PC-3 (cell line): ENCODE measurements around the gene CORO2B. TPM values are rescaled to one million over a fixed set of nuclear protein-coding genes. Genes with fewer than 3 reads are reported as not detected.

Experiments used
- ATAC-seq: fragments of 200-7000 bp; cut with Tn5 transposase; 2 replicates; pipeline ENCODE4 v1.9.1; 2020; ENCODE audit warnings: mild to moderate bottlenecking, moderate library complexity
- BruUV-seq: library from RNA; stranded (reverse); fragments of 400-500 nt; replicated peaks from 2 replicates; lab custom pipeline; 2021; lab: Mats Ljungman, UMichigan
- CTCF ChIA-PET: fragments of 300-600 bp; sonication (Branson Sonifier 250); formaldehyde crosslinking; loops from one replicate; lab custom pipeline; 2022; ENCODE audit warnings: antibody characterized with exemption; lab: Charles Lee
- POLR2A ChIA-PET: fragments of 300-600 bp; sonication (Branson Sonifier 250); formaldehyde crosslinking; loops from one replicate; lab custom pipeline; 2022; ENCODE audit warnings: antibody characterized with exemption; ENCODE audit not compliant: unreplicated experiment; lab: Charles Lee
- DNase-seq: peaks from one replicate; pipeline ENCODE4 v3.0.0-alpha.2; 2015
- H2AFZ ChIP-seq: fragments of 300-600 bp; sonication (generic); 2 replicates; pipeline ENCODE4 v1.6.0; 2016; ENCODE audit warnings: antibody characterized with exemption, low read length
- H3F3A ChIP-seq: fragments of 300-600 bp; sonication (generic); one replicate; pipeline ENCODE4 v1.6.0; 2017; ENCODE audit warnings: antibody characterized with exemption, low read length, control low read depth, mild to moderate bottlenecking; ENCODE audit not compliant: unreplicated experiment
- H3K27ac ChIP-seq: fragments of 300-600 bp; sonication (generic); 2 replicates; pipeline ENCODE4 v1.5.1; 2016; ENCODE audit warnings: mild to moderate bottlenecking, low read length
- H3K27me3 ChIP-seq: fragments of 300-600 bp; sonication (generic); 2 replicates; pipeline ENCODE4 v1.6.1; 2016; ENCODE audit warnings: low read length, mixed read lengths
- H3K36me3 ChIP-seq: fragments of 300-600 bp; sonication (generic); 2 replicates; pipeline ENCODE4 v1.6.1; 2016; ENCODE audit warnings: low read depth, mixed run types, low read length, mixed read lengths
- H3K4me1 ChIP-seq: fragments of 300-600 bp; sonication (generic); 2 replicates; pipeline ENCODE4 v1.5.1; 2016; ENCODE audit warnings: low read length; ENCODE audit not compliant: insufficient read depth
- H3K4me2 ChIP-seq: fragments of 300-600 bp; sonication (generic); 2 replicates; pipeline ENCODE4 v1.6.0; 2016; ENCODE audit warnings: low read length
- H3K4me3 ChIP-seq: fragments of 300-600 bp; sonication (generic); 2 replicates; pipeline ENCODE4 v1.5.1; 2016; ENCODE audit warnings: mild to moderate bottlenecking, low read length, mixed read lengths
- H3K79me2 ChIP-seq: fragments of 300-600 bp; sonication (generic); 2 replicates; pipeline ENCODE4 v1.6.1; 2017; ENCODE audit warnings: low read length, mixed read lengths
- H3K9ac ChIP-seq: fragments of 300-600 bp; sonication (generic); 2 replicates; pipeline ENCODE4 v1.6.0; 2016; ENCODE audit warnings: mild to moderate bottlenecking, low read length
- H3K9me2 ChIP-seq: fragments of 300-600 bp; sonication (generic); replicated peaks from 2 replicates; pipeline ENCODE4 v1.6.1; 2016; ENCODE audit warnings: mixed run types, low read length, mixed read lengths
- H3K9me3 ChIP-seq: fragments of 300-600 bp; sonication (generic); 2 replicates; pipeline ENCODE4 v1.6.1; 2016; ENCODE audit warnings: low read length, mixed read lengths
- H4K20me1 ChIP-seq: fragments of 300-600 bp; sonication (generic); 2 replicates; pipeline ENCODE4 v1.6.1; 2016; ENCODE audit warnings: low read length, mixed read lengths
- EZH2 ChIP-seq: fragments of 300-600 bp; sonication (generic); IDR thresholded peaks from one replicate; pipeline ENCODE4 v1.6.1; 2017; ENCODE audit warnings: antibody characterized with exemption, mild to moderate bottlenecking, low read length; ENCODE audit not compliant: unreplicated experiment
- EZH2phosphoT487 ChIP-seq: fragments of 300-600 bp; sonication (generic); IDR thresholded peaks from 2 replicates; pipeline ENCODE4 v1.6.1; 2018; ENCODE audit warnings: mild to moderate bottlenecking, antibody characterized with exemption, low read length, borderline replicate concordance
- intact Hi-C: fragments of 100-400 bp; cut with micrococcal nuclease; formaldehyde crosslinking; loops from 2 replicates; pipeline ENCODE4 v1.9.0; 2023
- total RNA-seq: library from RNA; depleted of rRNA; stranded (reverse); fragments of >200 nt; gene quantifications from 2 replicates; pipeline ENCODE4 v1.2.3, GENCODE V29; 2014
- TF ChIP-seq, protein P1 (sequence below): fragments of 300-600 bp; sonication (generic); conservative IDR thresholded peaks from 2 replicates; pipeline ENCODE4 v1.5.1; 2017; ENCODE audit warnings: antibody characterized with exemption, low read depth, mild to moderate bottlenecking, low read length

Gene CORO2B
- total RNA-seq, 1 experiment from 2014 or later, result 0.66 TPM

DNA sequence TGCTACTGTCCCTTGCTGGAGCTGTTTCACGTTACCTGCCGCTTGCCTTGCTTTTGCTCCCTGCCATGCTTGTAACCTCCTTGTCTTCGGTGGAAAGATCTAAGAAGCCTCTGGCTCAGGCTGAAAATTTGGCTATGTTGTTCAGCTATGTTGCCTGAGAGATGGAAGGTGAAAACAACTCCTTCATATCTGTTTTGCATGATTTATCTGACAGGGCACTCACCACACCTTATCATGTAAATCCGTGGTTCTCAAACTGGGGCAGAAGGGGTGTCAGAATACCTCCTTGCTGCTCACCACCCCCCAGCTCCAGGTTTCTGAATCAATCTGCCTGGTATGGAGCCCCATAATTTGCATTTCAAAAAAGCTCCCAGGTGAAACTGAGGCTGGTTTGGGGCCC, 6.5 kb upstream of the CORO2B start:
- CTCF ChIA-PET, result no interaction called here
- Histone ChIP-seq H3K27ac (no peak overlapping the region), H4K20me1 (no peaks in the 10 kb centered on the region), H3K4me3 (no peak overlapping the region), H3K79me2 (no peaks in the 10 kb centered on the region), H3K36me3 (no peaks in the 10 kb centered on the region), H3K4me2 (no peak overlapping the region), H3K4me1 (no peaks in the 10 kb centered on the region), H3K9me3 (no peaks in the 10 kb centered on the region), H3K9me2 (no peaks in the 10 kb centered on the region), H3K27me3 (0 out of 2 replicates have a peak, but pooled peaks cover 8% of the 10 kb centered on the region), H3F3A (no peaks in the 10 kb centered on the region), H3K9ac (no peak overlapping the region), H2AFZ (no peak overlapping the region)
- DNase-seq (no peak), ATAC-seq (no peak)
- intact Hi-C loops, result no loop called here
- POLR2A ChIA-PET, result no interaction called here
- no TSS peak for BruUV-seq
- TF ChIP-seq EZH2 (no peak), EZH2phosphoT487 (no peak)
- TF ChIP-seq, protein P1, sequence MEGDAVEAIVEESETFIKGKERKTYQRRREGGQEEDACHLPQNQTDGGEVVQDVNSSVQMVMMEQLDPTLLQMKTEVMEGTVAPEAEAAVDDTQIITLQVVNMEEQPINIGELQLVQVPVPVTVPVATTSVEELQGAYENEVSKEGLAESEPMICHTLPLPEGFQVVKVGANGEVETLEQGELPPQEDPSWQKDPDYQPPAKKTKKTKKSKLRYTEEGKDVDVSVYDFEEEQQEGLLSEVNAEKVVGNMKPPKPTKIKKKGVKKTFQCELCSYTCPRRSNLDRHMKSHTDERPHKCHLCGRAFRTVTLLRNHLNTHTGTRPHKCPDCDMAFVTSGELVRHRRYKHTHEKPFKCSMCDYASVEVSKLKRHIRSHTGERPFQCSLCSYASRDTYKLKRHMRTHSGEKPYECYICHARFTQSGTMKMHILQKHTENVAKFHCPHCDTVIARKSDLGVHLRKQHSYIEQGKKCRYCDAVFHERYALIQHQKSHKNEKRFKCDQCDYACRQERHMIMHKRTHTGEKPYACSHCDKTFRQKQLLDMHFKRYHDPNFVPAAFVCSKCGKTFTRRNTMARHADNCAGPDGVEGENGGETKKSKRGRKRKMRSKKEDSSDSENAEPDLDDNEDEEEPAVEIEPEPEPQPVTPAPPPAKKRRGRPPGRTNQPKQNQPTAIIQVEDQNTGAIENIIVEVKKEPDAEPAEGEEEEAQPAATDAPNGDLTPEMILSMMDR, result no peak

DNA sequence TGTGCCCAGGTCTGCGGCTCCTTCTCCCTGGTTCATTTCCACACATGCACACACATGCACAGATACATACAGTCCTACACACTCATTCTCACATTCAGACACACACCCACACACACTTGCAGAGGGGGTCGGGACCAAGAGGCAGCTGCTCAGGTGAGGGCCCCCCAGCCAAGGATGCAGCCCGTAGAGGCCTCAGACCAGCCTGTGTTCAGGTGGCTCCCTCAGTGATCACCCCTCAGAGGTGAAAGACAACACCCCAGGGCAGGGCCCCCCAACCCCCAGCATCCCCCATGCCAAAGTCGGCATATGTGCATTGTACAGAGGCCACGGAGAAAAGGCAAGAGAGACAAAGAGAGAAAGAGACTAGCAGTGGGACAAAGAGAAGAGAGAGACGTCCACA, 5.9 kb upstream of the CORO2B start:
- H3K9ac ChIP-seq, result no peak overlapping the region
- intact Hi-C loops, result no loop called here
- no peaks in the 10 kb centered on the region for H3K9me3 ChIP-seq
- H2AFZ ChIP-seq, result no peak overlapping the region
- ATAC-seq, result no peak
- no peak overlapping the region for H3K4me2 ChIP-seq
- H3K27ac ChIP-seq, result no peak overlapping the region
- no TSS peak for BruUV-seq
- H3K9me2 ChIP-seq, result no peaks in the 10 kb centered on the region
- DNase-seq, result no peak
- ChIA-PET CTCF (no interaction called here), POLR2A (no interaction called here)
- no peaks in the 10 kb centered on the region for H3K79me2 ChIP-seq
- H3K4me1 ChIP-seq, result peaks cover 3% of the 10 kb centered on the region; the same call in 1 of the 2 replicates
- H3K36me3 ChIP-seq, result no peaks in the 10 kb centered on the region
- H3K4me3 ChIP-seq, result no peak overlapping the region
- H3K27me3 ChIP-seq, result 0 out of 2 replicates have a peak, but pooled peaks cover 6% of the 10 kb centered on the region
- no peaks in the 10 kb centered on the region for H4K20me1 ChIP-seq
- no peaks in the 10 kb centered on the region for H3F3A ChIP-seq
- TF ChIP-seq EZH2, result no peak
- TF ChIP-seq, protein P1, result no peak
- no peak for TF ChIP-seq EZH2phosphoT487

DNA sequence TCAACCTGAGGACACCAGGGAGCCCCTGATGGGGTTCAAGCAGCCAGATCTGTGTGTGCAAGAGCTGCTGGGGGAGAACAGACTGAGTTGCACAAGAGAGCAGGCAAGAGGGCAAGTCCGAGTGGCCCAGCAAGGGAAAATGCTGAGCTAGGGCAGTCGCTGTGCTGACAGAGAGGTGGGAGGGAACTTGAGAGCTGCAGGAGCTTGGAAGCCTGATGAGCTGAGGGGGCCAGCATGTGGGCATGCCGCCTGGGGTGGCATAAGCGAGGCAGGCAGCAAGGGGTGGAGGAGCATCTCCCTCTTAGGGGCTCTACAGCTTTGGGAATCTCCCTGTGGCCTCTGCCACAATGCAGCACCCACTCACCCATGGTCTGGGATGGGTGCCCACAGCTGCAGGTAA, 4.7 kb upstream of the CORO2B start:
- BruUV-seq, result no TSS peak
- H4K20me1 ChIP-seq, result no peaks in the 10 kb centered on the region
- no peaks in the 10 kb centered on the region for H3K9me3 ChIP-seq
- no peak overlapping the region for H3K4me3 ChIP-seq
- no peaks in the 10 kb centered on the region for H3K36me3 ChIP-seq
- H3K79me2 ChIP-seq, result no peaks in the 10 kb centered on the region
- TF ChIP-seq, protein P1, result no peak
- TF ChIP-seq EZH2phosphoT487, result no peak
- no peak for TF ChIP-seq EZH2
- H3K4me2 ChIP-seq, result no peak overlapping the region
- H3K4me1 ChIP-seq, result peaks cover 7% of the 10 kb centered on the region; the same call in 1 of the 2 replicates
- H3F3A ChIP-seq, result no peaks in the 10 kb centered on the region
- H3K9me2 ChIP-seq, result no peaks in the 10 kb centered on the region
- DNase-seq (no peak), ATAC-seq (no peak)
- H3K27ac ChIP-seq, result no peak overlapping the region
- H2AFZ ChIP-seq, result no peak overlapping the region
- H3K27me3 ChIP-seq, result 0 out of 2 replicates have a peak, but pooled peaks cover 6% of the 10 kb centered on the region
- POLR2A ChIA-PET, result no interaction called here
- no peak overlapping the region for H3K9ac ChIP-seq
- CTCF ChIA-PET, result no interaction called here
- intact Hi-C loops, result no loop called here
